ENCODE results near the gene RAI14. TPM values are rescaled to one million over a fixed set of nuclear protein-coding genes. Genes with fewer than 3 reads are reported as not detected.
"Not testable (repeated sequence)": the region's sequence is repeated elsewhere in the genome, so short reads cannot be mapped to it uniquely, and the experiment has no call there.

RAI14 gene
- total RNA-seq, 1 experiment from 2014 or later = 34.4 TPM

DNA sequence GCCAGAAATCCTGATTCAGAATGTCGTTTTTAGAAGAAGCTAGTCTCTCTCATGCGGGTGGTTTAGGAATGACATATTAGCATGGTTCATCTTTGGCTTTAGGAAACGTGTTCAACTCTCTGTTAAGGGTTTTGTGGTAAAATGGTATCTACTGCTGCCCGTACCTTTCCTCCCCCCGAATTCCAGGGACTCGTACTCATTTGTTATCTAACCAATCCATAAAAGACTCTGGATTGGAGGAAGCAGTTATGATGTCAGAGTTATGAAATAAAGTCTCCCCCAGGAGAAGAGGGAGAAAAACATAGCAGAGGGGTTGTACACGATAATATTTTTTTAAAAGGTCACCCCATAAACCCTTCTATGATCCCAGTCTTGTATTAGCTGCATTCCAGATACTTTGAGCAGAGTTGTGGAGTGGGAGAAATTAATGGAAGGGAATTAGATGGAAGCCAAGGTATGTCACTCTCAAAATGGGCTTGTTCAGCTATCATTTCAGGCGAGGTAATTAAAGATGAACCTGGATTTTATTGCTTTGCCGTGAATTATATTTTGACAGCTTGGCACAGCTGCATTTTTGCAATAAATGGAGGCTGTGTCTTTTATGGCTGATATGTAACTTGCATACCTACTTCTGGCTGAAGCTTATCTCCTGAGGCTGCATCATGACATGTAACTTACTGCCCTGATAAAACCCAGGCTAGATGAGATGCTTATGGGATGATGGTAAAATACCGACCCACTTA, 31.3 kb downstream of the RAI14 start:
- Histone ChIP-seq H3K9me3 (no peaks in the 10 kb centered on the region), H3K27me3 (no peaks in the 10 kb centered on the region), H3K36me3 (peaks cover 46% of the 10 kb centered on the region), H3K4me3 (no peak overlapping the region)
- peak; percentile 33 for DNase-seq

GRCh38 chr5:34688015-34688810, 32.1 kb downstream of the RAI14 start:
- Histone ChIP-seq H3K27me3 (no peaks in the 10 kb centered on the region), H3K9me3 (no peaks in the 10 kb centered on the region), H3K36me3 (peaks cover 50% of the 10 kb centered on the region), H3K4me3 (no peak overlapping the region)
- no peak for DNase-seq

DNA sequence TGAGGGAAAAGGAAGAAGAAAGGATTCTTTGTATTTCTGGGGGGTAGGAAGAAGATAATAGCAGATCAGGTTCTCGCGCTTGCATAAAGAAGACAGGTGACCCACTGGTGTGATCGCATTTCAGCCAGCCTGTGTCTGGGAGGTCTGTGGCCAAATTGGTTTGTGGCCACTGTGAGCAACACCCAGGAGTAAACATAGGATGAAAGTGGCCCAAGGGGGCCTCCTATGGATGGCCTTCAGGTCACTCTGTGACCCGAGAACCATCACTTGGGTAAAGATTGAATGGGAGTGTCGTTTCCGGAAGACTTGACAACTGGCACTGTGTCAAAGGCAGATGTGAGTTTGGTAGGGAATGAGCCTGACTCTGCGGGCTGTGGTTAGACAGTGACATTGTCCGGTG, 34.2 kb downstream of the RAI14 start:
- DNase-seq = no peak
- Histone ChIP-seq H3K9me3 (no peaks in the 10 kb centered on the region), H3K4me3 (no peak overlapping the region), H3K36me3 (peaks cover 54% of the 10 kb centered on the region), H3K27me3 (no peaks in the 10 kb centered on the region)

- H3K4me3 ChIP-seq = no peak overlapping the region
- DNase-seq = no peak
- H3K9me3 ChIP-seq = no peaks in the 10 kb centered on the region
- no peaks in the 10 kb centered on the region for H3K27me3 ChIP-seq
- H3K36me3 ChIP-seq = peaks cover 54% of the 10 kb centered on the region
Measured at GRCh38 chr5:34690898-34691297, 34.8 kb downstream of the RAI14 start.

DNA sequence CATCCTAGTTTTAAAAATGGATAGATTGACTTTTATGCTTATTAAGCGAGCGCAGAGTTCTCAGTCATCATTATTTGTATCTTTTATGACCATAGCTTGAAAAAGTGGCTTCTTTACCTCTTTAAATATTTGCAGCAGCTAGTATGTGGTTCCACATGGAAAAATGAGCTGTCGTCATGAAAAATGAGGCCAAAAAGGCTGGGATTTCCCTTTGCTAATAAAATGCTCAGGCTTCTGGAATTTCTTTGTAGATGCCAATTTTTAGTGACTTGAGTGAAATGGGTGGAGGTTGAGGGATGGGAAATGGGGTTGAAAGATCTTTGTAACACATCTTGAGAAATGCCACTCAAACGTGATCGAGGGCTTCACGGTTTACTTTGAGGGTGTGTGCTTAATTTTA, 35.2 kb downstream of the RAI14 start:
- peak; percentile 20 for DNase-seq
- Histone ChIP-seq H3K4me3 (no peak overlapping the region), H3K9me3 (no peaks in the 10 kb centered on the region), H3K36me3 (peaks cover 55% of the 10 kb centered on the region), H3K27me3 (no peaks in the 10 kb centered on the region)

GRCh38 chr5:34692786-34693185, 36.7 kb downstream of the RAI14 start:
- Histone ChIP-seq H3K27me3 (no peaks in the 10 kb centered on the region), H3K36me3 (peaks cover 55% of the 10 kb centered on the region), H3K9me3 (no peaks in the 10 kb centered on the region), H3K4me3 (no peak overlapping the region)
- no peak for DNase-seq

- Histone ChIP-seq H3K27me3 (no peaks in the 10 kb centered on the region), H3K4me3 (no peak overlapping the region), H3K36me3 (peaks cover 46% of the 10 kb centered on the region), H3K9me3 (no peaks in the 10 kb centered on the region)
- DNase-seq = no peak
Measured at GRCh38 chr5:34694012-34694411, 37.9 kb downstream of the RAI14 start.

- DNase-seq = no peak
- H3K4me3 ChIP-seq = no peak overlapping the region
- H3K27me3 ChIP-seq = no peaks in the 10 kb centered on the region
- H3K36me3 ChIP-seq = peaks cover 44% of the 10 kb centered on the region
- no peaks in the 10 kb centered on the region for H3K9me3 ChIP-seq
Measured at GRCh38 chr5:34694685-34695084, 38.6 kb downstream of the RAI14 start.

DNA sequence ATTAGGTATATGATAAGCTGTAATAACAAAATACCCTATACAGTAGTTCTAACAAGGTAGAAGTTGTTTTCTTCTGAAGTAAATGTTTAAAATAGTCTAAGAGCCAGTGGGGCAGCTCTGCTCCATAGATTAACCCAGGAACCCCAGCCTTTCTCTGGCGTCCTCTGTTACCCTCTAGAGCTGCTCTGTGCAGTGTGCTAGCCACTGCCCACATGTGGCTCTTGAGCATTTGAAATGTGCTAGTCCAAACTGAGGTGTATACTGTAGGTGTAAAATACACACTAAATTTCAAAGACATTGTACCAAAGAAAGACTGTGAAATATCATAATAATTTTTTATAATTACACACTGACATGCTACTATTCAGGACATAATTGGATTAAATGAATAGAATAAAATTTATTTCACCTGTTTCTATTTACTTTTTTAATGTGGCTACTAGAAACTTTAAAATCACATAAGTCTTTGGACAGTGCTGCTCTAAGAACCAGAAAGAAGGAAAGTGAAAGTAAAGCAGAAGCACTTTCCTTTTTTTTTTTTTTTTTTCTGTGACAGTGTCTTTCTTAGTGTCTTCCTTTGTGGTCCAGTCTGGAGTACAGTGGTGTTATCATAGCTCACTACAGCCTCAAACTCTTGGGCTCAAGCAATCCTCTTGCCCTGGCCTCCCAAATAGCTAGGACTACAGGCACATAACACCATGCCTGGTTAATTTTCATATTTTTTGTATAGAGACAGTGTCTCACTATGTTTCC, 39.3 kb downstream of the RAI14 start:
- no peaks in the 10 kb centered on the region for H3K27me3 ChIP-seq
- H3K9me3 ChIP-seq = no peaks in the 10 kb centered on the region
- DNase-seq = no peak
- H3K4me3 ChIP-seq = no peak overlapping the region
- peaks cover 41% of the 10 kb centered on the region for H3K36me3 ChIP-seq

- DNase-seq = no peak
- Histone ChIP-seq H3K27me3 (no peaks in the 10 kb centered on the region), H3K36me3 (peaks cover 47% of the 10 kb centered on the region), H3K9me3 (no peaks in the 10 kb centered on the region), H3K4me3 (no peak overlapping the region)
Measured at GRCh38 chr5:34697308-34698108, 41.4 kb downstream of the RAI14 start.

- no peaks in the 10 kb centered on the region for H3K27me3 ChIP-seq
- H3K36me3 ChIP-seq = peaks cover 46% of the 10 kb centered on the region
- H3K4me3 ChIP-seq = no peak overlapping the region
- no peaks in the 10 kb centered on the region for H3K9me3 ChIP-seq
- DNase-seq = no peak
Measured at GRCh38 chr5:34698109-34698419, 41.9 kb downstream of the RAI14 start.

- no peaks in the 10 kb centered on the region for H3K9me3 ChIP-seq
- no peaks in the 10 kb centered on the region for H3K27me3 ChIP-seq
- no peak overlapping the region for H3K4me3 ChIP-seq
- no peak for DNase-seq
- H3K36me3 ChIP-seq = peaks cover 39% of the 10 kb centered on the region
Measured at GRCh38 chr5:34698754-34699153, 42.6 kb downstream of the RAI14 start.

- H3K9me3 ChIP-seq = no peaks in the 10 kb centered on the region
- no peaks in the 10 kb centered on the region for H3K27me3 ChIP-seq
- peaks cover 37% of the 10 kb centered on the region for H3K36me3 ChIP-seq
- H3K4me3 ChIP-seq = no peak overlapping the region
- DNase-seq = no peak
Measured at GRCh38 chr5:34699155-34700077, 43.3 kb downstream of the RAI14 start.

DNA sequence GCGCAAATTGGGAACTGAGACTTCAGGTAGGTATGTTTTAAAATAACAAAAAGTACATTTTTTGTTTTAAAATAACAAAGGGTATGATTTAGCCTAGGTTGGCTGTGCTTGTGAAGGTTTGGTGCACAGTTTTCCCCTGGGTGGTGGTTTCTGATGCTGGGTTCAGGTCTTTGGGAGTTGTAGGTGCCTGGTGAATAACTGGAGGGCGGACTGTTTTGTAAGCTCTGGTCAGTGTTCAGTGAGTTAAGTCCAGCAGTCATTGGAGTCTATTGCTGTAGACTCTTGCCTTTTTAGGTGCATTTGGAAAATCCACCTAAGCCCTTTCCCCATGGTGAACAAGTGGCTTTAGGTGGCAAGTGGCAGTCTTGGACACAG, 43.9 kb downstream of the RAI14 start:
- Histone ChIP-seq H3K36me3 (peaks cover 37% of the 10 kb centered on the region), H3K27me3 (no peaks in the 10 kb centered on the region), H3K9me3 (no peaks in the 10 kb centered on the region), H3K4me3 (no peak overlapping the region)
- DNase-seq = no peak

DNA sequence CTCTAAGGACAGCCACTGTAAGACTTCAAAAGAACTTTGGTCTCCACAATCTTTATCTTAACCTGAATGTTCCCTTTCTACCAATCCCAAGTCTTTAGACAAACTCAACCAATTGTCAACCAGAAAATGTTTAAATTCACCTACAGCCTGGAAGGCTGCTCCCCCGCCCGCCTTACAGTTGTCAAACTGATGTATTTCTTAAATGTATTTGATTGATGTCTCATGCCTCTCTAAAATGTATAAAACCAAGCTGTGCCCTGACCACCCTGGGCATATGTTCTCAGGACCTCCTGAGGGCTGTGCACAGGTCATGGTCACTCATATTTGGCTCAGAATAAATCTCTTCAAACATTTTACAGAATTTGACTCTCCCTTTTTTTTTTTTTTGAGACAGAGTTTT, 45.3 kb downstream of the RAI14 start:
- H3K36me3 ChIP-seq = peaks cover 38% of the 10 kb centered on the region
- not testable (repeated sequence) for DNase-seq, H3K4me3 ChIP-seq, H3K27me3 ChIP-seq, H3K9me3 ChIP-seq

Measured in MG63 (cell line).